SK-N-MC (cell line): ENCODE measurements around the gene GDPD4.

Experiments
- DNase-seq: peaks from one replicate; pipeline ENCODE4 v3.0.0-alpha.2; 2011; ENCODE audit warnings: low read depth, low spot score
- H3K27ac ChIP-seq: fragments of 200-600 bp; sonication (generic); 2 replicates; pipeline ENCODE4 v1.5.1; 2016; ENCODE audit warnings: mixed run types
- H3K36me3 ChIP-seq: fragments of 200-600 bp; sonication (generic); 2 replicates; pipeline ENCODE4 v1.6.1; 2017; ENCODE audit warnings: antibody characterized with exemption, low read length, mixed read lengths; ENCODE audit not compliant: insufficient read depth
- H3K4me3 ChIP-seq: fragments of 200-600 bp; sonication (generic); 2 replicates; pipeline ENCODE4 v1.5.1; 2016
- H3K9ac ChIP-seq: fragments of 200-600 bp; sonication (generic); 2 replicates; pipeline ENCODE4 v1.8.0; 2017; ENCODE audit warnings: mixed run types, mixed read lengths; ENCODE audit not compliant: insufficient read length
- H3K9me3 ChIP-seq: fragments of 200-600 bp; sonication (generic); 2 replicates; pipeline ENCODE4 v1.6.1; 2017; ENCODE audit warnings: low read depth, mild to moderate bottlenecking, antibody characterized with exemption, low read length, moderate library complexity, mixed read lengths
- EZH2 ChIP-seq: fragments of 200-600 bp; sonication (generic); IDR thresholded peaks from one replicate; pipeline ENCODE4 v1.6.1; 2017; ENCODE audit warnings: antibody characterized with exemption
- FOXP2 ChIP-seq: optimal IDR thresholded peaks from 2 replicates; pipeline ENCODE3; 2011; ENCODE audit warnings: mild to moderate bottlenecking, moderate library complexity; ENCODE audit not compliant: insufficient read depth; ENCODE audit errors: extremely low read length, control extremely low read depth
- POLR2AphosphoS5 ChIP-seq: IDR thresholded peaks from 2 replicates; pipeline ENCODE4 v1.6.1; 2012; ENCODE audit warnings: mild to moderate bottlenecking, low read depth, low read length, borderline replicate concordance

Gene GDPD4

GRCh38 chr11:77266766-77267165, 34.7 kb downstream of the GDPD4 start:
- no peak overlapping the region for H3K27ac ChIP-seq
- H3K9ac ChIP-seq = no peak overlapping the region
- H3K9me3 ChIP-seq = no peaks in the 10 kb centered on the region; the same call in 1 of the 2 replicates
- no peak for DNase-seq
- H3K4me3 ChIP-seq = no peak overlapping the region
- TF ChIP-seq POLR2AphosphoS5 (no peak), FOXP2 (no peak), EZH2 (no peak)
- H3K36me3 ChIP-seq = no peaks in the 10 kb centered on the region

GRCh38 chr11:77262803-77263202, 38.7 kb downstream of the GDPD4 start:
- Histone ChIP-seq H3K36me3 (no peaks in the 10 kb centered on the region), H3K4me3 (no peak overlapping the region), H3K27ac (no peak overlapping the region), H3K9ac (no peak overlapping the region), H3K9me3 (no peaks in the 10 kb centered on the region; the same call in 1 of the 2 replicates)
- TF ChIP-seq FOXP2 (no peak), EZH2 (no peak), POLR2AphosphoS5 (no peak)
- no peak for DNase-seq

GRCh38 chr11:77259641-77260040, 41.8 kb downstream of the GDPD4 start:
- DNase-seq = no peak

GRCh38 chr11:77253690-77254089, 47.8 kb downstream of the GDPD4 start:
- no peaks in the 10 kb centered on the region for H3K9me3 ChIP-seq
- TF ChIP-seq FOXP2 = no peak
- H3K36me3 ChIP-seq = no peaks in the 10 kb centered on the region
- H3K4me3 ChIP-seq = no peak overlapping the region
- DNase-seq = no peak
- H3K27ac ChIP-seq = no peak overlapping the region
- H3K9ac ChIP-seq = no peak overlapping the region

More at GRCh38 chr11:77259641-77260040, 41.8 kb downstream of the GDPD4 start:
- Histone ChIP-seq H3K4me3 (no peak overlapping the region), H3K9me3 (no peaks in the 10 kb centered on the region), H3K27ac (no peak overlapping the region), H3K9ac (no peak overlapping the region), H3K36me3 (no peaks in the 10 kb centered on the region)
- TF ChIP-seq FOXP2 = no peak
- no peak for TF ChIP-seq EZH2

GRCh38 chr11:77252555-77253270, 48.8 kb downstream of the GDPD4 start:
- DNase-seq = no peak
- Histone ChIP-seq H3K27ac (no peak overlapping the region), H3K4me3 (no peak overlapping the region), H3K9ac (no peak overlapping the region), H3K36me3 (no peaks in the 10 kb centered on the region), H3K9me3 (no peaks in the 10 kb centered on the region)
- TF ChIP-seq POLR2AphosphoS5 (no peak), FOXP2 (no peak), EZH2 (no peak)

GRCh38 chr11:77250881-77251640, 50.4 kb downstream of the GDPD4 start:
- H3K9me3 ChIP-seq = no peaks in the 10 kb centered on the region
- TF ChIP-seq EZH2 = no peak
- TF ChIP-seq POLR2AphosphoS5 = no peak
- TF ChIP-seq FOXP2 = no peak
- H3K4me3 ChIP-seq = no peak overlapping the region
- no peaks in the 10 kb centered on the region for H3K36me3 ChIP-seq
- DNase-seq = no peak
- no peak overlapping the region for H3K27ac ChIP-seq
- H3K9ac ChIP-seq = no peak overlapping the region

GRCh38 chr11:77249427-77249826, 52.1 kb downstream of the GDPD4 start:
- no peaks in the 10 kb centered on the region for H3K36me3 ChIP-seq
- TF ChIP-seq FOXP2 (no peak), EZH2 (no peak), POLR2AphosphoS5 (no peak)
- no peak overlapping the region for H3K27ac ChIP-seq
- no peak overlapping the region for H3K4me3 ChIP-seq
- no peak for DNase-seq
- H3K9ac ChIP-seq = no peak overlapping the region
- H3K9me3 ChIP-seq = no peaks in the 10 kb centered on the region

- no peak overlapping the region for H3K4me3 ChIP-seq
- no peak for DNase-seq
- no peak overlapping the region for H3K9ac ChIP-seq
- no peaks in the 10 kb centered on the region for H3K9me3 ChIP-seq
- no peaks in the 10 kb centered on the region for H3K36me3 ChIP-seq
- no peak overlapping the region for H3K27ac ChIP-seq
- TF ChIP-seq EZH2 (no peak), FOXP2 (no peak), POLR2AphosphoS5 (no peak)
These were observed 57.0 kb downstream of the GDPD4 start for GRCh38 chr11:77244277-77245027.
